GM18508 (cell line): ENCODE results near the gene CHMP1B.

Experiments
- ATAC-seq: cut with Tn5 transposase; IDR thresholded peaks from one replicate; pipeline ENCODE4 v1.9.1; 2021; ENCODE audit warnings: moderate number of reproducible peaks; ENCODE audit not compliant: insufficient read depth, unreplicated experiment

Gene CHMP1B

GRCh38 chr18:11865071-11865470, 13.9 kb downstream of the CHMP1B start:
- ATAC-seq, result no peak

GRCh38 chr18:11866329-11866728, 15.1 kb downstream of the CHMP1B start:
- no peak for ATAC-seq

DNA sequence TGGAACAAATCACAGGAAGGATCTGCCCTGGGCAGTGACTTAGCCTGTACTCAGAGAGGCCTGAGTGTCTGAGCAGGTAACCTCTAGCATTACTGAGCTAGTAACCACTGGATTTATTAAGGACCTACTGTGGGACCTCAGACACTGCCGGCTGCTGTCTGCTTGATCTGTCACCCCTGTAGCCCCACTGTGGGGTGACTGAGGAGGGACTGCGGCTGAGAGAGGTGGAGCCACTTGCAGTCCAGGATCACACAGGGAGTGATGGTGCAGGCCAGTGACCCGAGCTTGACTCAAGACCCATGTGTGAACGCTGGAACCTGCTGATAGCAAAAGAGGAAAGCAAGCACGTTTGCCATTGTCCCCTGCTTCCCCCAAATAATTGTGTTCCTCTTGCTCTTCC, 15.6 kb downstream of the CHMP1B start:
- ATAC-seq, result no peak

- no peak for ATAC-seq
Observed at GRCh38 chr18:11868230-11868629, 17.0 kb downstream of the CHMP1B start.

DNA sequence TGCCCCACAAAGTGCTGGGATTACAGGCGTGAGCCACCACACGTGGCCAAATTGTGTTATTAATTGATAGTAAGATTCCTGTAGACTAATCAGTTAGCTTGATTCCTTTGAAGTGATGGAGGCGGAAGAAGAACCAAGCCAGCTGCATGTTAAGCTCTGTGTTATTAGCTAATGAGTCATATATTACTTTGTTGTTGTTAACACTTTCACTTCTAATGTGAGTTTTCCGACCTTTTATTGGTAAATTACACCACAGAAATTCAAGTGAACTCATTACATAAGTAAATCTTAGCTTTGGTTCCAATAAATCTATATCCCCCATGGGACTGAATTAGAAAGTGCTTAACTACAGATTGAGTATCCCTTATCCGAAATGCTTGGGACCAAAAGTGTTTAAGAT, 20.3 kb downstream of the CHMP1B start:
- ATAC-seq, result no peak

DNA sequence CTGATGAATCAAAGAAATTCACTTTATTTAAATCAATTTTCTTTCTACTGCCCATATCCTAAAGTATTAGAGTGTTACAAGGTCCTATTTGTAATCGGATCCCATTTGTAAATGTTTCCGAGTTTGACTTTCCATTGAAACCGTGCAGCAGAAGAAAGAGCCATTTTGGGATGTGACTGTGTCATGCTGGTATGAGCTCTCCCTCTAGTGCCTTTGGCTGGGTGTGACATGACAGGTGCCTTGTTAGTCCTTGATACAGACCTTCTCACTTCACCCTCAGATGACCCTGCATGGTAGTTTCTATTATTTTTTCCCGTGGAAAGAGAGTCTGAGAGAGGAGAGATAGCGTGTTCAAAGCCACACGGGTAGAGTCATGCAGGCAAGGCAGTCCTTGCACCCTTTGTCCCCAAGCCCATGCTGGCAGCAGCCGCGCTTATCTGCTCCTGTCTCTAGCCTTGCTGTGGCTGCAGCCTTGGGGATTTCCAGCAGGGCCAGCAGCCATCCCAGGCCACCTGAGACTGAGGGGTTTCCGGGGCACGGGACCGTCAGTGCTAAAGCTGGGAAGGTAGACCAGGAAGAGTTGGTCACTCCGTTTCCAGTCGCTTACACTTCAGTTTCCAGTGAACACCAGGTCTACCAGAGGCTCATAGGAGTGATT, 21.4 kb downstream of the CHMP1B start:
- no peak for ATAC-seq

- ATAC-seq, result no peak
Observed at GRCh38 chr18:11873670-11874340, 22.6 kb downstream of the CHMP1B start.

DNA sequence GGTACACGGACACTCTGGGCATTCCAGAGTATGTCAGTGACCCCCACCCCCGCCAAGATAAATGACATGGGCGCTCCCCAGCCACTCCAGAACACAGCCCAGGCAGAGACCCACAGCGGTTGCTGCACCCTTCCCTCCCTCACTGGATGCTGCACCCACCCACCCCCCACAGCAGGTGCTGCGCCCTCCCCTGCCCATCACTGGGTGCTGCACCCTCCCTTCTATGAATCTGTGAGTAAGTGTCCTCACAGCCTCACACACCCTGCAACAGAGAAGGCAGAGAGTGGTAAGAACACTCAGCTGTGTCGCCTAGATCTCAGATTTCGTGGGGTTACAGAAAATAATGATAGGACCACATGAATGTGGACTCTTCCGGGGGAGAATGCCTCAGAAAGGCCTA, 23.5 kb downstream of the CHMP1B start:
- no peak for ATAC-seq

- no peak for ATAC-seq
Observed at GRCh38 chr18:11877497-11878135, 26.4 kb downstream of the CHMP1B start.

- no peak for ATAC-seq
Observed at GRCh38 chr18:11880586-11881304, 29.5 kb downstream of the CHMP1B start.

GRCh38 chr18:11882636-11883035, 31.4 kb downstream of the CHMP1B start:
- ATAC-seq, result no peak

- ATAC-seq, result peak; percentile 74
Observed at GRCh38 chr18:11883153-11883552, 31.9 kb downstream of the CHMP1B start.

DNA sequence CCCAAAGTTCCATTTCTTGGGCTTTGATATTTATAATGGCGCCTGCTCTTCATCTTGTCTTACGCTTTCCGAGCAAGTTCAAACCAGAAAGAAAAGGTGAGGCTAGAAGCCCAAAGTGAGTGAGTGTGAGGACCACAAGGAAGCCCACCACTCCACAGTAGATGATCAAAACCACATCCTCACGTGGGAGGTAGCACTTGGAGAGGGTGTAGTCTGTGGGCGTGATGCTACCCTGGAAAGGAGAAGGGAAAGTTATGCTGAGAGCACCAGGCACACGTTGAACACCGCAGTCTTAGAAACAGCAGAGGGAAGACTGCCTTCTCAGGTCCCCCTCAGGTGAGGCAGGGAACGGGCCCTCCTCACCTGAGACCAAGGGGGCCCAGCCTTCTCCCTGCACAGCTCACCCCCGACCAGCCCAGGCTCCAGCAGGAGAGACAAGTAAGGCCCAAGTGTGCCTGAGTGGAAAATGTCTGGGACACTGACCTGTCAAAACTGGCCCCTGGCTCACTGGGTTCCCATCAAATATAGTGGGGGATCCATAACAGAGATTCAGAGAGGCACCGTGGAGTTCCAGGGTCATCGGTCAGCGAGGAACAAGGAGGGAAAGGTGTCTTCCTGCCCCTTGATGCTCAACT, 33.3 kb downstream of the CHMP1B start:
- no peak for ATAC-seq

DNA sequence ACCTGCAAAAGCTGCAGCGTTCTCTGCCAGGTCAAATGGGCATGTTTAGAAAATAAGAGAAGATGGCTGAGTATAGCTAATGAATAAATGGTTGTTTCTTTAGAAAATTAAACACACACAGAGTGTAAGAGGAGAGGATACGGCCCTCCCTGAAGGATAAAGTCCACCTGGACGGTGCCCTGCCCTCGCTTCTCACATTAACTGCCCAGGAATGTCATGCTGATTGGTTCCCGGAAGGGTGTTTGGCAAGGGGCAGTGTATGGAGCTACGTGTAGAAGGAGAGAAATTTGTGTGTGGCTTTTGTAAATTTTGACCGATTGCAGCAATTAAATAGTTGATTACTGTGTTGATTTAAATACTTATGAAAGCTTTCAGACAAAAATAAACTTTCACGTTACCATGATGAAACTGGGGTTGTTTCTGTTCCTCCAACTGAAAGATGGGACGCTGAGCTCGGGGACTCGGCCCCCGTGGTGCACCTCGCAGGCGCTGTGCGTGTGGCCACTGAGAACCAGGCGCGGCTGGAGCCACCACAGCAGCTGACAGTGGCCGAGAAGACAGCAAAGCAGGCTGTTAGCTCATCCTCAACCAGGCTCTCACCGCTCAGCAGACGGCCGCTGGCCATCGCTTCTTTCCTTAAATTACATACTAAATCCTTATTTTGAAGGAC, 34.2 kb downstream of the CHMP1B start:
- ATAC-seq, result no peak

- ATAC-seq, result no peak
Observed at GRCh38 chr18:11886577-11887110, 35.4 kb downstream of the CHMP1B start.

DNA sequence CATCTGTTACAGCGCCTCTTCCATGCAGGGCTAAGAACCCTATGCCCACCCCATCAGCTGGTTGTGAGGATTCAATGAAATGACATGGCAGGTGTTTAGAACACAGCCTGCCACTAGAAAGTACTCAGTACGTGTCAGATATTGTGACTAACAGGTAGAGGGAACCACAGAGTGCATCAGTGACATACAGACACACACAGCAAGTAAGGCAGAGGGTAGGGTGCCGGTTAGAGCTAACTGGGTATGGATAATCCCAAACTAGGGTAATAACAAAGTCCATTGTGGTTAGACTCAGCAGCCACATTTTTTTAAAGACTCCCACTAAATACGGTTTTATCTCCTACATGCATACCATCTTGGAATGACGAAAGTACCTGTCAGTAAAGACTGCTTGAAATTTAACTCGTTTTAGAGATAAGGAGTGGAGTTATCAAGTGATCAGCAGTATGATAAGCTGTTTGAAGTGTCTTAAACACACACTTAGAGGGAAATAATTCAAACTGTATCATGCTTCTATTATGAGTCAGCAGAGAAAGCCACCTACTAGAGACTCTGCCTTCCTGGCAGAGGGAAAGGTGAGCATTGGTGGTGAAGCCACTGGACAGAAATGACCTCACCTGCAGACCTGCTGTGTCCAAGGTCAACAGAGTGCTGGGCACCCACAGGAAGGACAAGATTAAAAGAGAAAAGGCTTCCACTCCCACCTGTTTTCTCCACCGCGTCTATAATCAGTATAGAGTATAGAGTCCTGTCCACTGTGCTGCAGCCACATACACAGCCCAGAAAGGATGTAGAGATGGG, 36.3 kb downstream of the CHMP1B start:
- no peak for ATAC-seq

DNA sequence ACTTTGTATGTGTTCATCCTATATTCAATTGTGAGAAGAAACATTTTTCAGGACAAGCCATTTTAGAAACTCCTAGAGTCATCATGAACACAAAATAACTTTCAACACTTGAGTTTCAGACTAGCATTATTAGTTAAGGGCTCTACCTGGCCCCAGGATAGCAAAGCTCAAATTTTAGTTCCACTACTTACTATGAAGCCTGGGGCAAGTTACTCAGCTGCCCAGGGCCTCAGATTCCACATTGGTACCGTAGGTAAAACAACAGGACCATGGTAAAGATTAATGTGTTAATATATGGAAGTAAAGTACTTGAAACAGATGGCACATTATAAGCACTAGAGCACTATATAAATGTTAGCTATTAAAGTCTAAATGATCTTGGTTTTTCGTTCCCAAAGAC, 37.5 kb downstream of the CHMP1B start:
- no peak for ATAC-seq

DNA sequence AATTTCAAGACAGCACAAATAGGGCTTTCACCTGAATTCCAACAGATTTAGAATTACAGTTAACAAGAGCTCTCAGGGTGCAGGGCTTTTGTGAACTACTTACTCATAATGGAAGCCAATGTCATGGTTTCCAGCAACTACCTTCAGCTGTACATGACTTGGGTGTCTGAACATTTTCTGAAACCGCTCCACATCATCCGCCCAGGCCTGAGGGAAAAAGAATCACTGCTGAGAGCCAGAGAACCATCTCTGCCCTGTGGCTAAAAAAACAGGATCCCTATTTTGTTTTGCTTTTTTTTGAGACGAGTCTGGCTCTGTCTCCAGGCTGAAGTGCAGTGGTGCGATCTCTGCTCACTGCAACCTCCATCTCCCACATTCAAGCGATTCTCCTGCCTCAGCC, 38.1 kb downstream of the CHMP1B start:
- ATAC-seq, result no peak

- no peak for ATAC-seq
Observed at GRCh38 chr18:11891737-11892136, 40.5 kb downstream of the CHMP1B start.
